T-helper 2 cell treated with Interferon-gamma antibody and Interleukin-4, amounts not matched to agents 5 μg/mL and 100 μg/mL, for 36 hours (primary cell): ENCODE data around the gene ADCY1.
A peak's percentile ranks its signal among the peaks of the same experiment; 100 is the strongest.

Source experiments
- DNase-seq: peaks from one replicate; pipeline ENCODE4 v3.0.0; 2021; ENCODE audit warnings: low spot score
- H3K27ac Mint-ChIP-seq: one replicate; pipeline ENCODE4 v1.8.0; 2021; ENCODE audit warnings: mild to moderate bottlenecking, mixed read lengths
- H3K27me3 Mint-ChIP-seq: one replicate; pipeline ENCODE4 v1.8.0; 2021; ENCODE audit warnings: low read depth, mixed read lengths
- H3K36me3 Mint-ChIP-seq: one replicate; pipeline ENCODE4 v1.8.0; 2021; ENCODE audit warnings: low read depth, mixed read lengths
- H3K4me1 Mint-ChIP-seq: one replicate; pipeline ENCODE4 v1.8.0; 2021; ENCODE audit warnings: low read depth, mixed read lengths
- H3K4me3 Mint-ChIP-seq: one replicate; pipeline ENCODE4 v1.8.0; 2022; ENCODE audit warnings: mild to moderate bottlenecking, moderate library complexity, mixed read lengths
- H3K9me3 Mint-ChIP-seq: one replicate; pipeline ENCODE4 v1.8.0; 2021; ENCODE audit warnings: mixed read lengths

Gene ADCY1

GRCh38 chr7:45708046-45708950 is 134.1 kb downstream of the ADCY1 start:
- H3K4me1 Mint-ChIP-seq, result no peaks in the 10 kb centered on the region
- H3K4me3 Mint-ChIP-seq, result no peak overlapping the region
- peaks cover 3% of the 10 kb centered on the region for H3K27me3 Mint-ChIP-seq
- DNase-seq, result no peak
- no peaks in the 10 kb centered on the region for H3K36me3 Mint-ChIP-seq
- H3K27ac Mint-ChIP-seq, result no peak overlapping the region
- no peaks in the 10 kb centered on the region for H3K9me3 Mint-ChIP-seq

GRCh38 chr7:45709168-45710042 is 135.2 kb downstream of the ADCY1 start:
- no peak overlapping the region for H3K4me3 Mint-ChIP-seq
- H3K36me3 Mint-ChIP-seq, result no peaks in the 10 kb centered on the region
- no peaks in the 10 kb centered on the region for H3K9me3 Mint-ChIP-seq
- peak; percentile 1 for DNase-seq
- H3K4me1 Mint-ChIP-seq, result no peaks in the 10 kb centered on the region
- no peak overlapping the region for H3K27ac Mint-ChIP-seq
- H3K27me3 Mint-ChIP-seq, result peaks cover 3% of the 10 kb centered on the region

GRCh38 chr7:45710271-45711160 is 136.3 kb downstream of the ADCY1 start:
- H3K9me3 Mint-ChIP-seq, result no peaks in the 10 kb centered on the region
- DNase-seq, result peak; percentile 2
- H3K4me1 Mint-ChIP-seq, result no peaks in the 10 kb centered on the region
- no peaks in the 10 kb centered on the region for H3K36me3 Mint-ChIP-seq
- H3K4me3 Mint-ChIP-seq, result no peak overlapping the region
- no peak overlapping the region for H3K27ac Mint-ChIP-seq
- peaks cover 3% of the 10 kb centered on the region for H3K27me3 Mint-ChIP-seq

GRCh38 chr7:45711161-45711490 is 137.0 kb downstream of the ADCY1 start:
- Mint-ChIP-seq H3K4me3 (no peak overlapping the region), H3K36me3 (no peaks in the 10 kb centered on the region), H3K4me1 (no peaks in the 10 kb centered on the region), H3K27me3 (no peaks in the 10 kb centered on the region), H3K9me3 (no peaks in the 10 kb centered on the region), H3K27ac (no peak overlapping the region)
- DNase-seq, result no peak

- Mint-ChIP-seq H3K27me3 (no peaks in the 10 kb centered on the region), H3K4me1 (no peaks in the 10 kb centered on the region), H3K4me3 (no peak overlapping the region), H3K27ac (no peak overlapping the region), H3K36me3 (no peaks in the 10 kb centered on the region), H3K9me3 (no peaks in the 10 kb centered on the region)
- DNase-seq, result no peak
Observed at GRCh38 chr7:45712057-45712689, 138.0 kb downstream of the ADCY1 start.

GRCh38 chr7:45712872-45713668 is 138.9 kb downstream of the ADCY1 start:
- no peak for DNase-seq
- H3K27ac Mint-ChIP-seq, result no peak overlapping the region
- no peak overlapping the region for H3K4me3 Mint-ChIP-seq
- no peaks in the 10 kb centered on the region for H3K4me1 Mint-ChIP-seq
- H3K9me3 Mint-ChIP-seq, result no peaks in the 10 kb centered on the region
- H3K36me3 Mint-ChIP-seq, result no peaks in the 10 kb centered on the region
- no peaks in the 10 kb centered on the region for H3K27me3 Mint-ChIP-seq

GRCh38 chr7:45713669-45714520 is 139.7 kb downstream of the ADCY1 start:
- H3K27ac Mint-ChIP-seq, result no peak overlapping the region
- peaks cover 2% of the 10 kb centered on the region for H3K4me1 Mint-ChIP-seq

GRCh38 chr7:45714521-45714820 is 140.3 kb downstream of the ADCY1 start:
- no peaks in the 10 kb centered on the region for H3K9me3 Mint-ChIP-seq
- no peaks in the 10 kb centered on the region for H3K36me3 Mint-ChIP-seq
- DNase-seq, result no peak
- H3K4me3 Mint-ChIP-seq, result no peak overlapping the region
- H3K4me1 Mint-ChIP-seq, result peaks cover 2% of the 10 kb centered on the region
- H3K27me3 Mint-ChIP-seq, result no peaks in the 10 kb centered on the region
- no peak overlapping the region for H3K27ac Mint-ChIP-seq

More at GRCh38 chr7:45713669-45714520, 139.7 kb downstream of the ADCY1 start:
- no peaks in the 10 kb centered on the region for H3K36me3 Mint-ChIP-seq
- H3K27me3 Mint-ChIP-seq, result no peaks in the 10 kb centered on the region
- no peaks in the 10 kb centered on the region for H3K9me3 Mint-ChIP-seq
- H3K4me3 Mint-ChIP-seq, result no peak overlapping the region
- no peak for DNase-seq

GRCh38 chr7:45715471-45716352 is 141.5 kb downstream of the ADCY1 start:
- DNase-seq, result no peak
- Mint-ChIP-seq H3K27me3 (no peaks in the 10 kb centered on the region), H3K27ac (no peak overlapping the region), H3K4me3 (no peak overlapping the region), H3K4me1 (peaks cover 2% of the 10 kb centered on the region), H3K9me3 (no peaks in the 10 kb centered on the region), H3K36me3 (no peaks in the 10 kb centered on the region)

GRCh38 chr7:45716380-45717203 is 142.4 kb downstream of the ADCY1 start:
- peaks cover 2% of the 10 kb centered on the region for H3K4me1 Mint-ChIP-seq
- no peak for DNase-seq
- no peaks in the 10 kb centered on the region for H3K9me3 Mint-ChIP-seq
- H3K27me3 Mint-ChIP-seq, result no peaks in the 10 kb centered on the region
- no peak overlapping the region for H3K27ac Mint-ChIP-seq
- no peaks in the 10 kb centered on the region for H3K36me3 Mint-ChIP-seq
- no peak overlapping the region for H3K4me3 Mint-ChIP-seq
